ENCODE data around the gene TEX2. TPM values are rescaled to one million over a fixed set of nuclear protein-coding genes. Genes with fewer than 3 reads are reported as not detected.
A peak's percentile ranks its signal among the peaks of the same experiment; 100 is the strongest.

The TEX2 gene
- total and polyA plus RNA-seq, 2 of the 13 experiments (the other 11 are each of a cell fraction or from before 2014, with no cell fraction given) = 21.4 to 37.7 TPM

GRCh38 chr17:64134216-64134970 lies 128.7 kb downstream of the TEX2 start (continued):
- TF ChIP-seq ZNF569 (CRISPR knock-in tag; IDR thresholded peaks at IDR 0.05; ENCODE audit: borderline replicate concordance) (no peak), LCORL (IDR thresholded peaks at IDR 0.05) (peak; percentile 60; the same call in 1 of the 2 replicates), LCORL (CRISPR knock-in tag; IDR thresholded peaks at IDR 0.05) (peak; percentile 92), HMG20B (CRISPR knock-in tag; conservative IDR thresholded peaks at IDR 0.05) (0 out of 2 replicates have a peak, but pooled peaks have one; percentile 9), HOXA3 (CRISPR knock-in tag; IDR thresholded peaks at IDR 0.05) (0 out of 2 replicates have a peak, but pooled peaks have one; percentile 37), ZNF432 (CRISPR knock-in tag; IDR thresholded peaks at IDR 0.05; ENCODE audit: borderline replicate concordance) (no peak), SMARCC2 (IDR thresholded peaks at IDR 0.05) (no peak), SOX5 (CRISPR knock-in tag; IDR thresholded peaks at IDR 0.05; ENCODE audit: borderline replicate concordance) (peak; percentile 85), ELF3 (CRISPR knock-in tag; IDR thresholded peaks at IDR 0.05) (peak; percentile 89), ZNF18 (CRISPR knock-in tag; IDR thresholded peaks at IDR 0.05; ENCODE audit: insufficient replicate concordance) (peak; percentile 99), ZNF598 (CRISPR knock-in tag; IDR thresholded peaks at IDR 0.05; ENCODE audit: borderline replicate concordance) (no peak), BRD4 (CRISPR knock-in tag; IDR thresholded peaks at IDR 0.05) (no peak), ZNF563 (CRISPR knock-in tag; IDR thresholded peaks at IDR 0.05) (no peak), YEATS4 (CRISPR knock-in tag; IDR thresholded peaks at IDR 0.05; ENCODE audit: borderline replicate concordance) (peak; percentile 44; the same call in 1 of the 2 replicates), ZNF629 (CRISPR knock-in tag; conservative IDR thresholded peaks at IDR 0.05) (peak; percentile 51; the same call in 1 of the 2 replicates), ZMYM3 (CRISPR knock-in tag; IDR thresholded peaks at IDR 0.05) (peak; percentile 71; the same call in 1 of the 2 replicates), MTF2 (CRISPR knock-in tag; IDR thresholded peaks at IDR 0.05; ENCODE audit: borderline replicate concordance) (peak; percentile 81; the same call in 1 of the 2 replicates), REL (CRISPR knock-in tag; conservative IDR thresholded peaks at IDR 0.05) (no peak), NR2C2 (CRISPR knock-in tag; IDR thresholded peaks at IDR 0.05; ENCODE audit: borderline replicate concordance) (0 out of 2 replicates have a peak, but pooled peaks have one; percentile 27), TARDBP (CRISPR knock-in tag; IDR thresholded peaks at IDR 0.05) (peak; percentile 55; the same call in 1 of the 2 replicates), ZSCAN29 (CRISPR knock-in tag; conservative IDR thresholded peaks at IDR 0.05) (peak; percentile 68), FLYWCH1 (CRISPR knock-in tag; IDR thresholded peaks at IDR 0.05) (peak; percentile 54; the same call in 1 of the 2 replicates), BRCA1 (CRISPR knock-in tag; IDR thresholded peaks at IDR 0.05) (no peak; the same call in 1 of the 2 replicates), ZNF263 (CRISPR knock-in tag; IDR thresholded peaks at IDR 0.05) (peak; percentile 97), ZNF10 (CRISPR knock-in tag; IDR thresholded peaks at IDR 0.05; ENCODE audit: borderline replicate concordance, low read depth) (no peak), HOXA5 (CRISPR knock-in tag; IDR thresholded peaks at IDR 0.05) (peak; percentile 56; the same call in 1 of the 2 replicates), CSRNP2 (CRISPR knock-in tag; conservative IDR thresholded peaks at IDR 0.05; ENCODE audit: low read depth) (no peak), SIX1 (CRISPR knock-in tag; IDR thresholded peaks at IDR 0.05; ENCODE audit: borderline replicate concordance) (peak; percentile 61; the same call in 1 of the 2 replicates), PPARG (CRISPR knock-in tag; conservative IDR thresholded peaks at IDR 0.05) (peak; percentile 80), ZNF747 (CRISPR knock-in tag; IDR thresholded peaks at IDR 0.05; ENCODE audit: borderline replicate concordance) (0 out of 2 replicates have a peak, but pooled peaks have one; percentile 41)

All from HepG2 (cell line).